Mammary epithelial cell (primary cell): Measurements from ENCODE around the gene DDX60.

Experiments used
- EZH2 ChIP-seq: IDR thresholded peaks from 2 replicates; pipeline ENCODE4 v1.6.1; 2012; ENCODE audit warnings: low read length, inconsistent platforms, borderline replicate concordance
- TF ChIP-seq, protein P1 (sequence below), 2 donors: IDR thresholded peaks in 1 of 2; conservative IDR thresholded peaks in 1 of 2; 2 replicates each; pipeline ENCODE4 v1.5.1; 2011 to 2012; ENCODE audit warnings: inconsistent platforms in 2 of 2, low read length in 2 of 2, mild to moderate bottlenecking in 2 of 2, control low read depth in 1 of 2, low read depth in 1 of 2; ENCODE audit not compliant: insufficient read depth in 1 of 2; ENCODE audit errors: extremely low read depth in 1 of 2

- TF ChIP-seq EZH2 = no peak
- TF ChIP-seq, protein P1, sequence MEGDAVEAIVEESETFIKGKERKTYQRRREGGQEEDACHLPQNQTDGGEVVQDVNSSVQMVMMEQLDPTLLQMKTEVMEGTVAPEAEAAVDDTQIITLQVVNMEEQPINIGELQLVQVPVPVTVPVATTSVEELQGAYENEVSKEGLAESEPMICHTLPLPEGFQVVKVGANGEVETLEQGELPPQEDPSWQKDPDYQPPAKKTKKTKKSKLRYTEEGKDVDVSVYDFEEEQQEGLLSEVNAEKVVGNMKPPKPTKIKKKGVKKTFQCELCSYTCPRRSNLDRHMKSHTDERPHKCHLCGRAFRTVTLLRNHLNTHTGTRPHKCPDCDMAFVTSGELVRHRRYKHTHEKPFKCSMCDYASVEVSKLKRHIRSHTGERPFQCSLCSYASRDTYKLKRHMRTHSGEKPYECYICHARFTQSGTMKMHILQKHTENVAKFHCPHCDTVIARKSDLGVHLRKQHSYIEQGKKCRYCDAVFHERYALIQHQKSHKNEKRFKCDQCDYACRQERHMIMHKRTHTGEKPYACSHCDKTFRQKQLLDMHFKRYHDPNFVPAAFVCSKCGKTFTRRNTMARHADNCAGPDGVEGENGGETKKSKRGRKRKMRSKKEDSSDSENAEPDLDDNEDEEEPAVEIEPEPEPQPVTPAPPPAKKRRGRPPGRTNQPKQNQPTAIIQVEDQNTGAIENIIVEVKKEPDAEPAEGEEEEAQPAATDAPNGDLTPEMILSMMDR (conservative IDR thresholded peaks at IDR 0.05 in 1 of 2, IDR thresholded peaks at IDR 0.05 in 1 of 2; ENCODE audit: extremely low read depth in 1 of 2, insufficient read depth in 1 of 2, low read depth in 1 of 2, low read length in 2 of 2) = no peak
These were observed 70.3 kb downstream of the DDX60 start for GRCh38 chr4:168248176-168248710.
